MCF 10A (cell line): ENCODE data around the gene DPYD. TPM values are rescaled to one million over a fixed set of nuclear protein-coding genes. Genes with fewer than 3 reads are reported as not detected.

Experiments used
- BruUV-seq: library from RNA; stranded (reverse); fragments of 400-500 nt; replicated peaks from 2 replicates; lab custom pipeline; 2021; lab: Mats Ljungman, UMichigan
- CTCF ChIA-PET: fragments of 300-600 bp; sonication (Branson Sonifier 250); formaldehyde crosslinking; extraction: SDS; loops from one replicate; lab custom pipeline; 2021; ENCODE audit warnings: antibody characterized with exemption, inconsistent platforms; lab: Yijun Ruan, JAX
- POLR2A ChIA-PET: fragments of 300-600, 350-650 bp; sonication (Branson Sonifier 250); formaldehyde crosslinking; extraction: SDS; loops from one replicate; lab custom pipeline; 2020; ENCODE audit warnings: antibody characterized with exemption, inconsistent platforms; lab: Yijun Ruan, JAX
- DNase-seq: peaks from one replicate; pipeline ENCODE4 v3.0.0-alpha.2; 2018; ENCODE audit not compliant: unreplicated experiment
- H3K27ac Mint-ChIP-seq: one replicate; pipeline ENCODE4 v1.8.0; 2022; ENCODE audit warnings: mild to moderate bottlenecking, low read depth, mixed read lengths; ENCODE audit not compliant: unreplicated experiment
- H3K27me3 Mint-ChIP-seq: one replicate; pipeline ENCODE4 v1.8.0; 2022; ENCODE audit warnings: mixed read lengths; ENCODE audit not compliant: insufficient read depth, unreplicated experiment
- H3K36me3 Mint-ChIP-seq: one replicate; pipeline ENCODE4 v1.8.0; 2022; ENCODE audit warnings: mild to moderate bottlenecking, moderate library complexity, mixed read lengths; ENCODE audit not compliant: insufficient read depth, unreplicated experiment
- H3K4me1 Mint-ChIP-seq: one replicate; pipeline ENCODE4 v1.8.0; 2022; ENCODE audit warnings: mixed read lengths; ENCODE audit not compliant: insufficient read depth, unreplicated experiment
- H3K4me3 Mint-ChIP-seq: one replicate; pipeline ENCODE4 v1.8.0; 2022; ENCODE audit warnings: mild to moderate bottlenecking, moderate library complexity, mixed read lengths; ENCODE audit not compliant: unreplicated experiment
- H3K9me3 Mint-ChIP-seq: one replicate; pipeline ENCODE4 v1.8.0; 2022; ENCODE audit warnings: mixed read lengths; ENCODE audit not compliant: unreplicated experiment
- CTCF ChIP-seq: fragments of 200-600 bp; IDR thresholded peaks from one replicate; pipeline ENCODE4 v1.8.0; 2022; ENCODE audit warnings: antibody characterized with exemption, mild to moderate bottlenecking; ENCODE audit not compliant: unreplicated experiment
- intact Hi-C: fragments of 100-400 bp; cut with micrococcal nuclease; formaldehyde crosslinking; loops from 2 replicates; pipeline ENCODE4 v1.14.1; 2022
- total RNA-seq: library from RNA; stranded (reverse); gene quantifications from 2 replicates; pipeline ENCODE4 v1.2.3, GENCODE V29; 2022

The DPYD gene
- total RNA-seq, 1 experiment from 2014 or later, result 48.2 TPM

GRCh38 chr1:97046765-97047420 is 873.9 kb downstream of the DPYD start:
- no peak overlapping the region for H3K27ac Mint-ChIP-seq
- peaks cover 15% of the 10 kb centered on the region for H3K4me1 Mint-ChIP-seq
- H3K9me3 Mint-ChIP-seq, result no peaks in the 10 kb centered on the region
- intact Hi-C loops, result no loop called here
- no peak for DNase-seq
- no TSS peak for BruUV-seq
- H3K36me3 Mint-ChIP-seq, result no peaks in the 10 kb centered on the region
- ChIA-PET CTCF (interaction anchor here (0.6 to 1.1 kb wide), 3 partner anchors 23 to 1502 kb away, joined by 3 to 4 read pairs (median 3); no protein-coding TSS in a partner anchor), POLR2A (no interaction called here)
- H3K4me3 Mint-ChIP-seq, result no peak overlapping the region
- TF ChIP-seq CTCF, result no peak
- H3K27me3 Mint-ChIP-seq, result no peaks in the 10 kb centered on the region

- no peak for DNase-seq
- Mint-ChIP-seq H3K9me3 (peaks cover 19% of the 10 kb centered on the region), H3K4me3 (no peak overlapping the region), H3K27me3 (no peaks in the 10 kb centered on the region), H3K36me3 (no peaks in the 10 kb centered on the region), H3K27ac (no peak overlapping the region), H3K4me1 (peaks cover 9% of the 10 kb centered on the region)
- ChIA-PET POLR2A (no interaction called here), CTCF (interaction anchor here (0.5 to 0.7 kb wide), 2 partner anchors 808 to 1773 kb away, joined by 3 read pairs; no protein-coding TSS in a partner anchor)
- no TSS peak for BruUV-seq
- intact Hi-C loops, result no loop called here
- no peak for TF ChIP-seq CTCF
Observed at GRCh38 chr1:97044159-97044760, 876.6 kb downstream of the DPYD start.

DNA sequence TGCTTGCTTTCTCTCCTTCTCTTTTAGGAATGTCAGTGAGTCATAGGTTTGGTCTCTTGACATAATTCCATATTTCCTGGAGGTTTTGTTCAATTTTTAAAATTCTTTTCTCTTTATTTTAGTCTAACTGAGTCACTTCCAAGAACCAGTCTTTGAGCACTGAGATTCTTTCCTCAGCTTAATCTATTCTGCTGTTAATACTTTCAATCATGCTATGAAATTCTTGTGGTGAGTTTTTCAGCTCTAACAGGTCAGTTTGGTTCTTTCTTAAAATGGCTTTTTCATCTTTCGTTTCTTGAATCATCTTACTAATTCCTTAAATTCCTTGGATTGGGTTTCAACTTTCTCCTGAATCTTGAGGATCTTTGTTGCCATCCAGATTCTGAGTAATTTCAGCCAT is 878.3 kb downstream of the DPYD start:
- no peak for DNase-seq
- CTCF ChIA-PET, result interaction anchor here (0.7 to 1.0 kb wide), 2 partner anchors 62 to 1007 kb away, joined by 3 read pairs; no protein-coding TSS in a partner anchor
- Mint-ChIP-seq H3K27ac (no peak overlapping the region), H3K27me3 (no peaks in the 10 kb centered on the region), H3K4me3 (no peak overlapping the region), H3K4me1 (peaks cover 4% of the 10 kb centered on the region), H3K36me3 (no peaks in the 10 kb centered on the region), H3K9me3 (peaks cover 20% of the 10 kb centered on the region)
- no TSS peak for BruUV-seq
- POLR2A ChIA-PET, result no interaction called here
- intact Hi-C loops, result no loop called here
- TF ChIP-seq CTCF, result no peak

GRCh38 chr1:97041026-97041425 is 879.8 kb downstream of the DPYD start:
- H3K27me3 Mint-ChIP-seq, result no peaks in the 10 kb centered on the region
- BruUV-seq, result no TSS peak
- intact Hi-C loops, result no loop called here
- H3K4me1 Mint-ChIP-seq, result peaks cover 4% of the 10 kb centered on the region
- no peaks in the 10 kb centered on the region for H3K36me3 Mint-ChIP-seq
- no peak for DNase-seq
- POLR2A ChIA-PET, result no interaction called here
- peaks cover 20% of the 10 kb centered on the region for H3K9me3 Mint-ChIP-seq
- TF ChIP-seq CTCF, result no peak
- no peak overlapping the region for H3K4me3 Mint-ChIP-seq
- no peak overlapping the region for H3K27ac Mint-ChIP-seq
- CTCF ChIA-PET, result interaction anchor here (0.5 to 1.2 kb wide), 2 partner anchors 10 to 85 kb away, joined by 3 to 4 read pairs; no protein-coding TSS in a partner anchor
